ENCODE data around the gene C1orf141.

C1orf141 gene

DNA sequence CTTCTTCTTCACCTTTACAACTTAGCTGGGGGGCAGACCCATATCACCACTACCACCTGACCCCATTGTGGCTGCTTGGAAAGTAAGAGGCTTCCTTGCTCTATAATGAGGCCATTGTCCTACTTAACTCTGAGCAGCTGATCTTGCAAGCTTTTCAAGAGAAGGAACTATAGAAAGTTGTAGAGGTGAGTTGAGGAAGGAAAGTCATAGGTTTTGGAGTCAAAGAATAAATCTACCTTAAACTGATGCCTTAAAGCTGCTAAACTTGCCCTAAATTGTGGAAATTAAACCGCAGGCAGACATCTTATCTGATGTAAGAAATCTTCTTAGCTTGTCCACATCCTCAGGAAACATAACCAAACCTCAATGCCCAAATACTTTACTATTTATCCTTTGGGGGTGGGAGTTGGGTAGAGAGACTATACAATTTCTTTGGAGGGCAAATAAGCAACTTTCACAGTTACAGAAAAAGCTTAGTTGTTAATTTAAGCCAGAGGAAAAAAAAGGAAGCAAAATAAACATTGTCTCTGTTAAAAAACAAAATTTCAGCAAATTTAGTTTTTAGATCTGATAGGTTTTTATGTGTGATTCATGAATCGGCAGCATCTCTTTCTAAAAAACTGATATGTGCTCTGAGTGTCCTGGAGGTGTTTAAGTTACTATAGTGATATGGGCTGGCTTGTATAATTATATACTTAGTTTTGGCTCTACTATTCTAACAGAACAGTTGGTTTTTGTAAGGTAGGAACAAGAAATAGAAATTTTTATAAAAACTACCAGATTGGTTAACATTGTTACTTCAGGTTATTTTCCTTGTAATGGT, 36.2 kb upstream of the C1orf141 start:
- DNase-seq: no peak
- no peaks in the 10 kb centered on the region for H3K9me2 ChIP-seq (replicated peaks; ENCODE audit: insufficient read depth, low read length)
- no peak overlapping the region for H3K9ac ChIP-seq (ENCODE audit: low read length)
- H3K27me3 ChIP-seq (replicated peaks; ENCODE audit: insufficient read depth, low read length): no peaks in the 10 kb centered on the region
- no peaks in the 10 kb centered on the region for H3F3A ChIP-seq (ENCODE audit: insufficient read depth, low read length)
- H3K27ac ChIP-seq (ENCODE audit: low read length): no peak overlapping the region
- no peaks in the 10 kb centered on the region for H3K4me1 ChIP-seq (ENCODE audit: low read length)
- H3K9me3 ChIP-seq (replicated peaks; ENCODE audit: insufficient read depth, low read length): no peaks in the 10 kb centered on the region
- no peaks in the 10 kb centered on the region for H4K20me1 ChIP-seq (ENCODE audit: insufficient read depth, low read length)
- H3K4me3 ChIP-seq (ENCODE audit: low read length): no peak overlapping the region
- H3K4me2 ChIP-seq (ENCODE audit: low read depth, low read length): no peak overlapping the region
- TF ChIP-seq, protein P1, sequence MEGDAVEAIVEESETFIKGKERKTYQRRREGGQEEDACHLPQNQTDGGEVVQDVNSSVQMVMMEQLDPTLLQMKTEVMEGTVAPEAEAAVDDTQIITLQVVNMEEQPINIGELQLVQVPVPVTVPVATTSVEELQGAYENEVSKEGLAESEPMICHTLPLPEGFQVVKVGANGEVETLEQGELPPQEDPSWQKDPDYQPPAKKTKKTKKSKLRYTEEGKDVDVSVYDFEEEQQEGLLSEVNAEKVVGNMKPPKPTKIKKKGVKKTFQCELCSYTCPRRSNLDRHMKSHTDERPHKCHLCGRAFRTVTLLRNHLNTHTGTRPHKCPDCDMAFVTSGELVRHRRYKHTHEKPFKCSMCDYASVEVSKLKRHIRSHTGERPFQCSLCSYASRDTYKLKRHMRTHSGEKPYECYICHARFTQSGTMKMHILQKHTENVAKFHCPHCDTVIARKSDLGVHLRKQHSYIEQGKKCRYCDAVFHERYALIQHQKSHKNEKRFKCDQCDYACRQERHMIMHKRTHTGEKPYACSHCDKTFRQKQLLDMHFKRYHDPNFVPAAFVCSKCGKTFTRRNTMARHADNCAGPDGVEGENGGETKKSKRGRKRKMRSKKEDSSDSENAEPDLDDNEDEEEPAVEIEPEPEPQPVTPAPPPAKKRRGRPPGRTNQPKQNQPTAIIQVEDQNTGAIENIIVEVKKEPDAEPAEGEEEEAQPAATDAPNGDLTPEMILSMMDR (IDR thresholded peaks at IDR 0.05; ENCODE audit: low read length): no peak
- TF ChIP-seq EZH2 (optimal IDR thresholded peaks at IDR 0.05; ENCODE audit: low read depth, low read length) (no peak), EZH2phosphoT487 (IDR thresholded peaks at IDR 0.05; ENCODE audit: low read length) (no peak)
- no peaks in the 10 kb centered on the region for H3K36me3 ChIP-seq (replicated peaks; ENCODE audit: insufficient read depth, low read length)
- H3K79me2 ChIP-seq (ENCODE audit: low read length): no peaks in the 10 kb centered on the region
- H2AFZ ChIP-seq (ENCODE audit: low read length): no peak overlapping the region

DNA sequence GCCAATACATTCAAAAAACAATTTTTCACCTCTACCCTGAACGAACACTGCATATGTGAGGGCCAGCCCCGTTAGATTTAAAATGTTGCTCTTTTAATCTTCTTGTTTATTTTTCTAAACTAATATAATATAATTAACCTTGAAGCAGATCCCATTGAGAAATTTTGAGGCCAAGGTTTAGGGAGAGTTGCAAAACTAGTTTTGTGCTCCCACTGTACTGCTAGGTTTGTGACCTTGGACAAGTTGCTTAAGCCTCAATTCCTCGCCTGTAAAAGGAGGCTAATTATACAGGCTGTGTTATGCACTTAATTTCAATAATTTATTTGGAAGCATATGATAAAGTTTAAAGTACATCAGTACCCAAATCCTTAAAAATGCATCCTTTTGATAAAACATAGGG, 35.2 kb upstream of the C1orf141 start:
- TF ChIP-seq, protein P1 (IDR thresholded peaks at IDR 0.05; ENCODE audit: low read length): no peak
- TF ChIP-seq EZH2 (optimal IDR thresholded peaks at IDR 0.05; ENCODE audit: low read depth, low read length) (no peak), EZH2phosphoT487 (IDR thresholded peaks at IDR 0.05; ENCODE audit: low read length) (no peak)
- no peaks in the 10 kb centered on the region for H3F3A ChIP-seq (ENCODE audit: insufficient read depth, low read length)
- no peaks in the 10 kb centered on the region for H3K79me2 ChIP-seq (ENCODE audit: low read length)
- no peaks in the 10 kb centered on the region for H3K9me3 ChIP-seq (replicated peaks; ENCODE audit: insufficient read depth, low read length)
- no peak overlapping the region for H2AFZ ChIP-seq (ENCODE audit: low read length)
- H3K9me2 ChIP-seq (replicated peaks; ENCODE audit: insufficient read depth, low read length): no peaks in the 10 kb centered on the region
- H3K4me2 ChIP-seq (ENCODE audit: low read depth, low read length): no peak overlapping the region
- H3K27ac ChIP-seq (ENCODE audit: low read length): no peak overlapping the region
- H3K4me3 ChIP-seq (ENCODE audit: low read length): no peak overlapping the region
- no peaks in the 10 kb centered on the region for H3K36me3 ChIP-seq (replicated peaks; ENCODE audit: insufficient read depth, low read length)
- DNase-seq: no peak
- H3K9ac ChIP-seq (ENCODE audit: low read length): no peak overlapping the region
- H4K20me1 ChIP-seq (ENCODE audit: insufficient read depth, low read length): no peaks in the 10 kb centered on the region
- no peaks in the 10 kb centered on the region for H3K27me3 ChIP-seq (replicated peaks; ENCODE audit: insufficient read depth, low read length)
- no peaks in the 10 kb centered on the region for H3K4me1 ChIP-seq (ENCODE audit: low read length)

DNA sequence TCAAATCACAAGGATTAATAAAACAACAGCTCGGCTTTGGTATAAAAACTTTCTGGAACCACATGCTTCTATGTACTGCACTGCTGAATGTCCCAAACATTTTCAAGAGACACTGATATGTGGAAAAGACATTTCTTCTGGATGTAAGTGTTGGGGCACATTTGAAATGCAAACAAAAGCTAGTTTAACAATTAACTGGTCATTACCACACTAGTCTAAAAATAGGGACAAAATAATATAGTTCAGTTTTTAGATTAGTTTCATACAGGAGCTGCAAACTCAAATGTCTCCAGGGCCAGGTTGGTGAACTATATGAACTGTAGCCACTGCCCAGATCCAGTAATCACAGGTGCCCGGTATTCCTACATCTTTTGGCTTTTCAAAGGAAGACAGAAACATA, 34.7 kb upstream of the C1orf141 start:
- no peak overlapping the region for H3K4me3 ChIP-seq (ENCODE audit: low read length)
- no peaks in the 10 kb centered on the region for H3K9me2 ChIP-seq (replicated peaks; ENCODE audit: insufficient read depth, low read length)
- no peak overlapping the region for H3K9ac ChIP-seq (ENCODE audit: low read length)
- no peaks in the 10 kb centered on the region for H3K79me2 ChIP-seq (ENCODE audit: low read length)
- no peaks in the 10 kb centered on the region for H3F3A ChIP-seq (ENCODE audit: insufficient read depth, low read length)
- H3K36me3 ChIP-seq (replicated peaks; ENCODE audit: insufficient read depth, low read length): no peaks in the 10 kb centered on the region
- H2AFZ ChIP-seq (ENCODE audit: low read length): no peak overlapping the region
- no peak overlapping the region for H3K4me2 ChIP-seq (ENCODE audit: low read depth, low read length)
- no peaks in the 10 kb centered on the region for H3K4me1 ChIP-seq (ENCODE audit: low read length)
- no peak overlapping the region for H3K27ac ChIP-seq (ENCODE audit: low read length)
- no peak for TF ChIP-seq EZH2phosphoT487 (IDR thresholded peaks at IDR 0.05; ENCODE audit: low read length)
- TF ChIP-seq, protein P1 (IDR thresholded peaks at IDR 0.05; ENCODE audit: low read length): no peak
- no peaks in the 10 kb centered on the region for H4K20me1 ChIP-seq (ENCODE audit: insufficient read depth, low read length)
- DNase-seq: no peak
- no peaks in the 10 kb centered on the region for H3K9me3 ChIP-seq (replicated peaks; ENCODE audit: insufficient read depth, low read length)
- no peaks in the 10 kb centered on the region for H3K27me3 ChIP-seq (replicated peaks; ENCODE audit: insufficient read depth, low read length)
